Fibroblast of gingiva (primary cell): ENCODE data around the gene CABP4.

ENCODE experiments used
- DNase-seq: peaks from one replicate; pipeline ENCODE4 v3.0.0-alpha.2; 2011; ENCODE audit warnings: low read depth

Gene CABP4

DNA sequence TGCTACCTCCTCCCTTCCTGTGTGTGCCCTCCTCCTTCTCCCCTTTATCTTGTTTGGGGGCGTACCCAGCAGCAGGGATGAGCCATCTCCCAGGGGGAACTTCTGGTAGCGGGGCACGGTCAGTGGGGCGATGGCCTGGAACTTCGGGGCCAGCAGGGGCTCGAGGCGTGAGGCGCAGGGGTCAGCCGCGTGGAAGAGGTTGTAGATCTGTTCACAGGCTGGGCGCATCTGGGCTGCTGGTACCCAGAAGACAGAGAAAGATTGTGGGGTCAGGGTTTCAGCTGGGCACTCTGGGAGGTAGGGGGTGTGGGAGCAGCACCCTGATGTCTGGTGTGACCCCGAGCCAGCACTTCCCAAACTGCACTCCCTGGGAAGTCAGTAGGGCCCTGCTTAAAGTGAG is 41.0 kb downstream of the CABP4 start:
- DNase-seq: no peak

DNA sequence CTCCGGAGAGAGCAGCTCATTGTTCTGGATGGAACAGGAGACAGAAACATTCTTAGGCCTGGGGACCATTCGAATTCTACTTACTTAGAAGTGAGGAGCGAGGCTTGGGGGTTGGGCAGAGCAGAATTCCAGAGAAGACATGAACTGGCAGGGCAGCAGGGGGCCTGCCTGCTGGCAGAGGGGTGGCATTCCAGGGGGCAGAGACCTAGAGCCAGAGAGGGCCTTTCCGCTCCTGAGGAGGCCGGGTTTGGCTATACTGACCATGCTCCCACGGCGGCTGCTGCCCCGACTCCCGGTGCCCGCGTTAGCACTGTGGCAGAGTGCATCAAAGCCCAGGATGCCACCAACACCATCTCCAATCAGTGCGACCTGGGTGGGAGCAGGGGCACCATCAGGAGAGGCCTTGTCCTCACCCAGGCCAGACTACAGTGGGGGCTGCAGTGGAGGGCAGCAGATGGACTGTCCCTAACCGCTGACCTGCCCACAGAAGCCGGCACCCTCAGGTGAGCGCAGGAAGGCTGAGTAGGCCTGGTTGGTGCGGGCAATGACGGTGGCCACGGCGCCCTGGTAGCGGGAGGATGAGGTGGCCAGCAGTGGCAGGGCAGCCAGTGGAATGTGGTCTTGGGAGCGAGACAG is 42.6 kb downstream of the CABP4 start:
- DNase-seq: no peak

DNA sequence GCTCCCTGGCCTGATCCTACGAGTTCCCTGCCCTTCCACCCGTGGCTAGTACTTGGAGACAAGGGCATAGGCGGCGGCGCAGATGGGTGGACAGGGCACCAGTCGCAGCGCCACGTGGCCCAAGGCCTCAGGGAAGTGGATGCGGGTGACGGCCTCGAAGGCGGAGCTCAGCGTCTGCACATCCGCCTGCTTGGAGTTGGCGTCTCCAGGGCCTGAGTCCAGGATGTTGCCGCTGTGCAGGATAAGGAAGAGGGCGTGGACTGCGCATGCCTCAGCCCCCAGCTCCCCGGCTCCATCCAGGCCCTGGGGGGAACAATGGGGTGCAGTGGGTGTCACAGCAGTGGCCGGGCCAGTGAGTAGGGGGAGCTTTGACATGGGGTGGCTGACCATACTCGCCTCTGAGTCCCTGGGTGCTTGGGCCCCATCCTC is 43.4 kb downstream of the CABP4 start:
- DNase-seq: no peak

DNA sequence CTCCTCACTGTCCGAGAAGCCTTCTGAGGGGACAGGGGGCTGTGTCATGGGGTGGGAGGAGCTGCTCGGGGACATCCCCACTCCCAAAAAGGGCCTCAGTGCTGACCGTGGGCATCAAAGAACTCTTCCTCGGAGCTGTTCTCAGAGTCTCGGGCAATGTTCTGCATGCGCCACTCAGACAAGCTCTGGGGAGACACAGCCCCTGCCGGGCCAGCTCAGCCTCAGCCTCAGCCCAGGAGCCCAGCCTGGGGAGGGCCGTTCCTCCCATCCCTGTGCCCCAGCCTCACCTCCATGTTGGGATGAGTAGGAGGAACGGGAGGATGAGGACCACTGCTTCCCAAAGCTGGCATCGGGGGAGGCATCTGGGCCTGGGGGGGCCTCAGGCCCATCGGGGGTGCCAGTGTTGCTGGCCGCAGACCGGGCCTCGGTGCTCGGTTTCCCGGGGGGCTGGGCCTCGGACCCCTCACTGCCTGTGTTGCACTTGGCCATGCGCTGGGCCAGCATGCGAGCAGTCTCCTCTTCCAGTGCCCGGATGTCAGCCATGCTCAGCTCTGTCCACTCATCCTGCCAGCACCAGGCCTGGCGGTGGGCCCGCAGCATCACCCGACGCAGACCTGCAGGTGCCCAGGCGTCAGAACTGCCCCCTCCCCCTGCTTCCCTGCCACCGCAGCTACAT is 44.8 kb downstream of the CABP4 start:
- no peak for DNase-seq

DNA sequence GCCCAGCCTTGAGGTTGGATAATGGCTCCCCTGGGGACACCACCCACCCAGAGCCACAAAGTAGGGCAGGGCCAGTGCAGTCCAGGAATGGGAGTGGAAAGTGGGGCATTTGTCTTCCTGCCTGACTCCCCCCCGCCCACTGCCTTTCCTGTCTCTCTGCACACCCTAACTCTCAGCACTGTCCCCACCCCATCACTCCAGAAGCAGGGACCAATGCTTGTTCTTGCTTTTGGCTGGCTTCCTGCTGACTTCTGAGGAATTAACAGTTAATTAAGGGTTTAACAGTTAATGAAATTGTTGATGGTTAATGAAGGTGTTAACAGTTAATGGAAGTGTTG is 45.3 kb downstream of the CABP4 start:
- DNase-seq: no peak

DNA sequence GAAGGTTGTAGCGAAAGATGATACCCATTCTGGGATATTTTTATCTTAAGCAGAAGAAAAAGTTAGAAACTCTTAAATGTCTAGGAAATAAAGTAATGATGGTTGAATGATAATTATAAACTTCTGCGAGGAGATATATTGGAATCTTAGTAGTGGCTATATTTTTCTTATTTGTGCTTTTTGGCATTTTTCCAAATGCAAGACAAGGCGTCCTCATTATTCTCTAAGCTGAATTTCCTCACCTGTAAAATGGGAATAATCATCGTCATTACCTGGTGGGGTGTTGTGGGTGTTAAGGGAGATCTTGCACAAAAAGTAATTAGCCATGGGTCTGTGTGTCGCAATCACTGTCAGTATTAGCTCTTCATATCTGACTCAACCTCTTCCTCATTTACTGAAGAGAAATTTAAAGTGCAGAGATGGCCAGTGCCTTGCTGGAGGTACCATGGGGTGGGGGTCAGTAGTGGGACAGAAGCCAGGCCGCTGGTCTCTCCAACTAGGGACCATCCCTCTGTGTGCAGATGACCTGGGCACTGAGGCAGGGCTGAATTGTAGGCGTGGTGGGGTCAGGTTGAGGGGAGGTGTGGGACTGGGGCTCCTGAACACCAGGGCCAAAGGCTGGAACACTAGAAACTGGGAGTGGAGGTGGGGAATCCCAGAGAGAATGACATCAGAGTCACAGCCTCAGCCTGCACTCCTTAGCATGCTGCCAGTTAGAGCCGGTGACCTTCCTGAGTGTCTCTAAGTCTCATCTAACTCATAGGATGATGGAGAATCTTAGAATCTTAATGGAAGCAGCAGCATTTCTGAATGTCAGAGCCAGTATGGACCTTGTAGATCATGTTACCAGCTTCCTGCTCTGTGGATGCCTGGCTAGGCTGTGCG is 45.9 kb downstream of the CABP4 start:
- DNase-seq: no peak

DNA sequence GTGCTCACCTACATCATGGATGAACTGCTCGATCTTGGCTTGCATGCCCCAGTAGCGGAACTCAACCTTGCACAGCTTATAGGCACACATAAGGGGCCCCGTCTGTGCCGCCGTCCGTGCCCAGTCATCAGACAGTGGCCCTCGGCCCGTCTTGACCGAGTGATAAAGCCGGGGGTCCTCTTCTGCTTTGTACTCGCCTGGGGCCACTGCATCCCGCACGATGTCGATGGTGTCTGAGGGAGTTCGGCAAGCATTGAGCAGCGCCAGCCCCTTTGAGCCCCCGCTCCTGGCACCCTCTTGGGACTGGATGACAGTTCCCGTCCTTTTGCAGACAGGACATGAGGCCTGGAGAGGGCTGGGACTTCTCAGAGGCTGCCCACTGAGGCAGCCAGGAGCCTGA is 46.7 kb downstream of the CABP4 start:
- no peak for DNase-seq

DNA sequence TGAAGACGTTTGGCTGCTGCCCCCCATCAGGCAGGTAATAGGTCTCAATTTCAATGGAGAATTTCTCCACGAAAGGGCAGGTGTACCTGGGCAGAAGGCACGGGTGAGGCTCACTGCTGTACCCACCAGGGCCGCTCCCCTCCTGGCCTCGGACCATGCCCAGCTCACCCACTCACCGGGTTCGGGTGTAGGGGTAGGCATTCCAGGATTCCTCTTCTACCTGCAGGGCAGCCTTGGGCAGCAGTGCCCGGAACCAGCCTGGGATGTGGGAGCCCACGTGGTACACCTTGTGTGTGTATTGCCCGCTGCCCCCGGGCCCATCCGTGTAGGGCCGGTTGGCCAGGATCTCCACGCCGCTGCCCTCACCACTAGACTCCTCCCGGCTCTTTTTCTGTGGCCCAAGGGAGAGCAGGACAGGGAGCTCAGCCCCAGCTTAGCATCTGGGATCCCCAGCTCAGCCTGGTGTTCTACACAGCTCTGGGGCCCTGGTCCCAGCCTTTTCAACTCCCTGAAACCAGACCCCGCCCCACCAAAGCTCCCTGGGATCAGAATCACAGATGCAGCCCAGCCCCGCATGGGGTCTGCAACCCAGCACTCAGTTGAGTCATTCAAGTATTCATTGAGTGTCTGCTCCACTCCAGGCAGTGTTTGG is 47.3 kb downstream of the CABP4 start:
- DNase-seq: no peak

DNA sequence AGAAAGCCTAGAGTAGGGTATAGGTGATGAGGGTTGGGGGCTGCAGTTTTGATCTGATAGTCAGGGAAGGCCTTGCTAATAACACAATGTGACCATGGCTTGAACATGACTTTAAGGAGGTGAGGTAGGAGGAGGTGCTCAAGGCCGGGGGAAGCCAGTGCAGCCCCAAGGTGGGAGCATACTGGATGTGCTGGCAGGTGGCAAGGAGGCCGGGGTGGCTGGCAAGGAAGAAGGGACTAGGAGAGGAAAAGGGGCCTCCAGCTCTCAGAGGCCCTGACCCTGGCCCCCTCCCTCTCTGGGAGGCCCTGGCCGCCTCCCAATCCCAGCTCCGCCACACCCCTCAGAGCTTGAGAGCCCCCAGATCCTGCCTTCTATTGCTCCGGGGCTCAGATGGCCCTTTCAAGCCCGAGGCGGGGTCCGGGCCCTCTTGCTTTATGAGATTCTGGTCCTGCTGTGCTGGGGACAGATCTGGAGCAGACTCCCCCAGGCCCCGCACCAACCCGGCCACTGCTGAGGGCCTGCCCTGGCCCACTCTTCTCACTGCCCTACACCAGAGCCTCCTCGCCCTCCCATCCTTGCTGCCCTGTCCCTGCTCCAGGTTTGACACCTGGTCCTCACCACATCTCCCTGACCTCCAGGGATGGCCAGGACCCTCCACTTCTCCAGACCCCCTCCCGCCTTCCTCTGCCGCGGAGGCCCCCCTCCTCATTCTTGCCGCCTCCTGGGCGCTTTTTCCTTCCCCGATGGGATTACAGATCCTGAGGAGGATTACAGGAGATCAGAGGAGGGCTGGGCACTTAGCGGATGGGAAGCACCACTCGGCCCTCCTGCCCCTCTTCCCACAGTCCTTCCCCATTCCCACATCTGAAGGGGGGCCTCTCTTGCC is 48.2 kb downstream of the CABP4 start:
- no peak for DNase-seq

DNA sequence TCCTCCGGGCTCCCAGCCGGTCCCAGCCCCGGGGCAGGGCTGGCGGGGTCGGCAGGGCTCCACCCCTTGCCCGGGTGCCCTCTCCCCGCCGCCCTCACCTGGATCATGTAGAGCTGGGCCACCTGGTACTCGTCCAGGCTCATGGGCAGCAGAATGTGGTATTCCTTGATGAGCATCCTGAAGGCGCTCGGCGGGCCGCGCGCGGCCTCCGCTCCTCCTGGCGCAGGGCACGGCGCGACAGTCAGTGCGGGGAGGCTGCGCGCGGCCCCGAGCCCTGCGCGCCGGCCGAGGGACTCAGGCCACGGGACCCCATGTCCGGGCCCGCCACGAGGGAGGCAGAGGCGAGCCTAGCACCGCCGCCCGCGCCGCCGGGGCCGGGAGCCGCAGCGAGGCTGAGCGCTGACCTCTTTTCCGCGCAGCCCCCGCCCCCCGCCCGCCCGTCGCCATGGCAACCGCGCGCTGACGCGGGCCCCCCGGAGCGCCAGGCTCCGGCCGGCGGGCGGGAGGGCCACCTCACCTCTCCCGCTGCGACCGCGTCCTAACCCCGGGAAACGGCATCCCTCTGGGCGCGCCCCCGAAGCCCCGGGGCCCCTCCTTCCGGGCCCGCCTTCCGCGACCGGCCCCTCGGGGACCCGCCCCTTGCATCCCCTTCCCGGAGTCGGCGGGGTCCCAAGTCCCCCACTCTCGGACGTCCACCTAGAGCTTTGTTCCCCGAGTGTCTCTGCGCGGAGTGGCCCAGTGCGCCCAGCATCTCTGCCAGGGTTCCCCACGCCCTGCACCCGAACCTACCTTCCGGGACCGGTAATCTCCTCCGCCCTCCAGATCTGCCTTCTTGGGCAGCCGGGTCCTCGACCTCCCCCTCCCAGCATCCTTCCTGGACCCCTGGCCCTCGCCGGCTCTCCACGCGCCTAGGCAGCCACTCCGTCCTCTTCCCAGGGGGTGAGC is 49.1 kb downstream of the CABP4 start:
- DNase-seq: peak; percentile 17

DNA sequence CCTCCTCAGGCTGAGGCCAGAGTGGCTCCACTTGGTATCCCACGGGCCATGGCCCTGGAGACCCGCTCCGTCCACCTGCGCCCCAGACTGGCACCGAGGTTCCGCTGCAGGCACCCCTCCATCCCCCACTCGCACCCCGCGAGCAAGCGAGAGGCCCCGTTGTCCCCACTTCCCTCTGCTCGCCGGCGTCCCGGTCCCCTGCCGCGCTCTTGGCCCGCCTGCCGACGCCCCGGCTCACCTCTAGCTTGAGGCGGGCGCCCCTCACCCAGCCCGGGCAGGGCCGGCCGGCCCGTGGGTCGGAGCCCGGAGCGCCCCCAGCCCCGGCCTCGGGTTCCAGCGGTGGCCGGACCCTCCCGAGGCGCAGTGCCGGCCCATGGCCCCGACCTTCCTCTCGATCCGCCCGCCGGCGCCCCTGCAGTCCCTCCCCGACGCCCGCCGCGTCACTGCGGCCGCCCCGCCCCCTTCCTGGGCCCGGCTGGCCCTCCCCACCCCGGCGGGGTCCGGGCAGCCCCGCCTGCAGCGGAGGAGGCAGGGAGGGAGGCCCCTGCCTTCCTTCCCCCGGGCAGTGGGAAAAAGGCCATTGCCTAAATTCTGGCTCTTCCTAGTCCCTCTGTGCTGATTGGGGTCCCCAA is 49.9 kb downstream of the CABP4 start, which contains the start of gene PITPNM1:
TSS of gene PITPNM1 (minus strand) at position 414 of the 632 bp plus-strand sequence. CDS start 1,183 bp downstream, outside the sequence.
- peak; percentile 55 for DNase-seq

DNA sequence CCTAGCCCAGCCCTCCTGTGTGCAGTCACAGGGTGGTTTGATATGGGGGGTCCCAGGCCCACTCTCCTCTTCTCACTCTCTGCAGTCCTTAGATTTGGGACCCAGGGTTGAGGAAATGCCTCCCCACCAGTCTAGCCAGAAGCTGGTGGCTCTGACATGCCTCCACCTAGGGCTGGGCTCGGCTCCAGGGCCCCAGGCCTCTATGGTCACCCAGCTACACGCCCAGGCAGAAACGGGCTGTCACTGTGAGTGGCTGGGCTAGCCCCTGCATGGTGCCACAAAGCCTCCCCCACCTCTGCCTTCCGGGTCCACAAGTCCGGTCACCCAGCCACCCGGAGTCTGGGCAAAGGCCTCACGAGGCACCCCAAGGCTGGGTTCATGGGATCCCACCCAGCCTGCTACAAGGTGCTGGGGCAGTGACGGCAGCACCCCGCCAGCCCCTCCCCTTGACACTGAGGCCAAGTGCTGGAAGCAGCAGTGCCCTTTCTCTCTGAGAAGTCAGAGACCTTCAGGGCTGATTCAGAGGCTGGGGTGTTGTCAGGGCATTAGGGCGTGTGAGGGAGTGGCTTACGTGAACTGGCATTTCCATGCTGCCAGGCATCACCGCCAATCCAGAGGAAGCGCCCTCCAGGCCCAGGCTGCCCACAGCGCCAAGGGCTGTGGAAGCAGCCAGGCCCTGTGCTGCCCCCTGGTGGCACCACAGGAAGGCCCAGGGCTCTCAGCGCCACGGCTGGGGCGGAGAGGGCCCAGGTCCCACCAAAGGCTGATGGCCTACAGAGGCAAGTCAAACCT is 50.6 kb downstream of the CABP4 start:
- DNase-seq: peak; percentile 91

DNA sequence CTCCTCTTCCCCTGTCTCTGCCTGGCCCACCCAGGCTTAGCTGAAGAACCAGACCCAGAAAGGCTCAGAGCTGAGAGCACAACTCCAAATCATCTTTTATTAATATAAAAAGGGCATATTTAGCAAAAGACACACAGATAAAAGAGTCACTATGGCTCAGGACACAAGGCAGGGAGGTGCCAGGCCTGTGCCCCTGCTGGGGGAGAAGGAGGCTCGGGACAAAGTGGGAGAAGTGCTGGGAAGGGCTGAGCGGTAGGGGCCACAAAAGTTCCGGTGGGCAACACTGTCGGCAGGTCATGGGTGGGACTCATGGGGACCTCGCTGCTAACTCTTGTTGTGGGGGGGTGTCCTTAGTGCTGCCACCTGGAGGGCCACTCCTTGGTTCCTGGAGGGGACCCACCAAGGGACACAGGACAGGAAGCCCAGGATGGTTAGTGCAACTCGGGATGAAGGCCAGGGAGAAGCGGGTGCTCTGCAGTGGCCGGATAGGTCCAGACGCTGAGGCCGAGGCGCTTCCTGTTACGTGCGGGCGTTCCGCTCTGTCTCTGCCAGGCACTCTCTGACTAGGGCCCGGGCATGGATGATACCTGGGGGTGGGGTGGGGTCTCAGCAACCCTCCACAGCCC is 51.4 kb downstream of the CABP4 start:
- DNase-seq: no peak

DNA sequence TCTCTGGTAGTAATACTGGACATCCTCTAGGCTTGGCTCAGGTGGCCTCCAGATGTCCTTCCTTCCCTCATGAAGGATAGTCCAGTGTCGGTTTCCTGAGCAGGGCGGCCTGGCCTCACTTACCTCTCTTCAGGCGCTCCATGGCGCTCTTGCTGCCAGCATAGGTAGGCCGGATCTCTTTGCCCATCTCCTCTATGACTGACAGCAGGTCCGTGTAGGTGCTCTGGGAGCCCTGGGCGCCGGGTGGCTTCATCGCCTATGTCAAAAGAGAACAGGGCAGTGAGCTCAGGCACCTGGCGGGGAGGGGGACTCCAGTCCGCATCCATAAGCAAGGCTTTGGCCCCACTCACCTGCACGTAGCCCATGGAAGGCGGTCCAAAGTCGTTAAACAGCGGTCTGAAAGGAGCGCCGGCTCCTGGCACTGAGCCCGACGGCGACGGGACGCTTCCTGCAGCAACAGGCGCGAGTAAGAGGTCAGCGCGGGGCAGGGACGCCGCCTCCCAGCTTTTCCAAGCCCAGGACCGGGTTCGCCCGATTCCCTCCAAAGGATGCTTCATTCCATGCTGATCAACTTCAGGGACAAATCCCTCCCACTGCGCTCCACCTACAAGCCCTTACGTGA is 52.2 kb downstream of the CABP4 start:
- DNase-seq: no peak

DNA sequence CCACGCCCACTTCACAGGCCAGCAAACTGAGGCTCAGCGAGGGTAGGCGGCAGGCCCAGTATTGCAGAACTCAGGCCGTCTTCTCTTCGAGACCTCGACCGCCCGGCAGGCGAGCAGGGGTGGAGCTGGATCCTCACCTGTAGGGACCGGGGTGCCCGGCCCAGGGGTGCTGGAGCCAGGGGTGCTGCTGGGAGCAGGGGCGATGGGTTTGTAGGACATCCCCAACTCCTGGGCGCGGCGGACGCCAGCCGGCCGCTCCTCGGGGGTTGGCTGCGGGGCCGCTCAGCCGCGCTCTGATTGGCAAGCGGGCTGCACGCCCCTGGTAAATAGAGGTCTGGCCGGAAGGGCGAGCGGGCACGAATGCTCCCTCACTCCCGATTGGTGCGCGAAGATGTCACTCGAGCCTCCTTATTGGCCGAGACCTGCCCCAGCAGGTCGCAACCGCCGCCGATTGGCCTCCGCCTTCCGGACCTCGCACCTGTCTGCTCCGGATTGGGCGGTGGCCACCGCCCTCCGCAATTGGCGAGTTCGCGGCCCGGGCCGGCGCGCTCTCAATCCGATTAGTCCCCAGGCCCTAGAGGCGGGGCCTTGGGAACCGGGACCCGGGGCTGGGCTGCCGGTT is 52.8 kb downstream of the CABP4 start, which contains the start of gene CDK2AP2:
TSS of gene CDK2AP2 (minus strand) at position 299 of the 622 bp plus-strand sequence. CDS start at position 219, 80 bp downstream.
- peak; percentile 100 for DNase-seq

DNA sequence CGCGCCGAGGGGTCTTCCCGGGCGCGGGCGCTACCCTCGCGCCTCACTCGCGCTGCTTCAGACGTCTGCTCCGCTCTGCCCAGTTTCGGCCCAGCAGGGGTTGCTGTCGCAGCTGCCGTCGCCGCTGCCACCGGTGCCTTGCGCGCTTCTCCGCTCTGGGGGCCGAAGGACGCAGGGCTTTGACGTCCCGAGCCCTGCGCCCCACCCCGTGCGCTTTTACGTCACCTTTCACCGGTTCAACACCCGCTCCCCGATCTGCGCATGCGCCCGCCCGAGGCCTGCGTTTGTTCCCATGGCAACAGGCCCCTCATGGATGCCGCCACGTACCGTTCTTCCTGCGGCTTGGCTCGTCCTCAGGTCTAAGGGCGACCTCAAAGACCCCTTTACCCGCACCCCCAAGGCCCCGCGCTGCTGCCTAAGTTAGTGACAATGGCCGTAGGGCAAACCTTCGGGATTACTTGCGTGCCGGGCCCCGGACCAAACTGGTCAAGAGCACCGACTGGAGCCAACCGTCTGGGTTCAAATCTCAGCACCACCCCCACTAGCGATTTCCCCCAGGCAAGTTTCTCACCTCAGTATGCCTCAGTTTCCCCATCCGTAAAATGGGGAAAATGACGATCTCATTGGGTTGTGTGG is 53.5 kb downstream of the CABP4 start:
- peak; percentile 96 for DNase-seq

DNA sequence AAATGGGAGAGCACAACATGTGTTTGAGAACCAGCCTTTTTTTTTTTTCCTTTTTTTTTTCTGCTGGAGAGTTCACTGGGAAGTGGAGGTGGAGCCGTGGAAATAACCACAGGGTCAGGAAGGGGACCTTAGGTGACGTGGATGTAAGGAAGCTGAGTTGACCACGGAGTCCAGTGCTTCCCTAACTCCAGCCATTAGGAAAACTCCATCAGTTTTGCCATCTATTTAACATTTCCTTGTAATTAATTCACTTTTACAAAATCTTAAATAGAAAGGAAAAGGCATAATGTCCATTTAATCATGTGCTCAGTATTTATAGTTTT is 54.8 kb downstream of the CABP4 start:
- DNase-seq: no peak
